Measurements from ENCODE around the gene ARHGAP24.

GRCh38 chr4:85508654-85509053, 33.7 kb downstream of the ARHGAP24 start:
- no peak for TF ChIP-seq CTCF (IDR thresholded peaks at IDR 0.05; ENCODE audit: insufficient read depth, low read length, poor library complexity, severe bottlenecking)
- TF ChIP-seq EZH2phosphoT487 (conservative IDR thresholded peaks at IDR 0.05; ENCODE audit: low read length) = no peak
